K562 (cell line): ENCODE results near the gene PSAP. TPM values are rescaled to one million over a fixed set of nuclear protein-coding genes. Genes with fewer than 3 reads are reported as not detected.

ENCODE experiments used
- CBX5 ChIP-seq: IDR thresholded peaks from 2 replicates; pipeline ENCODE4 v1.6.1; 2014; ENCODE audit warnings: low read depth, borderline replicate concordance
- ELF2 ChIP-seq: fragments of 250-450 bp; sonication (Bioruptor Pico); IDR thresholded peaks from 2 replicates; pipeline ENCODE4 v1.5.0; 2021; ENCODE audit warnings: mild to moderate bottlenecking
- FOXJ3 ChIP-seq: sonication (generic); formaldehyde crosslinking; IDR thresholded peaks from 2 replicates; pipeline ENCODE4 v1.4.0; 2020; ENCODE audit warnings: mild to moderate bottlenecking, missing genetic modification reagents
- GATA2 ChIP-seq: sonication (generic); formaldehyde crosslinking; IDR thresholded peaks from 2 replicates; pipeline ENCODE4 v1.4.0; 2020; ENCODE audit warnings: mild to moderate bottlenecking, missing genetic modification reagents
- GTF2E2 ChIP-seq: fragments of 200-800 bp; sonication (Bioruptor generic); IDR thresholded peaks from 2 replicates; pipeline ENCODE4 v1.6.1; 2016; ENCODE audit warnings: missing genetic modification characterization, missing compliant biosample characterization
- JUN ChIP-seq, 2 experiments: sonication (generic) in 1 of 2; formaldehyde crosslinking in 1 of 2; IDR thresholded peaks; 2 replicates each; pipeline versions ENCODE4 v1.6.1 to v1.8.0; 2012 to 2022; ENCODE audit warnings: borderline replicate concordance in 2 of 2, mild to moderate bottlenecking in 2 of 2, improper control_type of control experiment in 1 of 2, low read depth in 1 of 2, low read length in 1 of 2, missing genetic modification reagents in 1 of 2
- KDM1A ChIP-seq, 2 experiments: fragments of 450-650 bp; IDR thresholded peaks; 2 replicates each; pipeline ENCODE4 v1.6.1; 2016; ENCODE audit warnings: mild to moderate bottlenecking in 2 of 2
- MCM3 ChIP-seq: fragments of 450-650 bp; IDR thresholded peaks from 2 replicates; pipeline ENCODE4 v1.6.1; 2016
- NBN ChIP-seq: fragments of 450-650 bp; IDR thresholded peaks from 2 replicates; pipeline ENCODE4 v1.6.1; 2016; ENCODE audit warnings: low read depth, mild to moderate bottlenecking
- NCOA1 ChIP-seq: fragments of 450-650 bp; IDR thresholded peaks from 2 replicates; pipeline ENCODE4 v1.6.1; 2016; ENCODE audit warnings: low read depth
- PHB2 ChIP-seq: fragments of 450-650 bp; IDR thresholded peaks from 2 replicates; pipeline ENCODE4 v1.6.1; 2017; ENCODE audit warnings: low read depth
- PTBP1 ChIP-seq: fragments of 200-400 bp; formaldehyde crosslinking; IDR thresholded peaks from 2 replicates; pipeline ENCODE4 v1.6.1; 2017; ENCODE audit warnings: low read depth, low read length
- SIRT6 ChIP-seq: IDR thresholded peaks from one replicate; pipeline ENCODE4 v1.6.1; 2012; ENCODE audit warnings: low read depth, mild to moderate bottlenecking, control low read depth, inconsistent platforms, low read length, moderate library complexity
- SMARCA4 ChIP-seq: fragments of 450-650 bp; IDR thresholded peaks from 2 replicates; pipeline ENCODE4 v1.6.1; 2016
- ZC3H11A ChIP-seq: IDR thresholded peaks from 2 replicates; pipeline ENCODE4 v1.6.1; 2012; ENCODE audit warnings: low read depth, low read length, improper control_type of control experiment
- ZNF140 ChIP-seq: fragments of 250-450 bp; sonication (Bioruptor Pico); IDR thresholded peaks from 2 replicates; pipeline ENCODE4 v1.8.0; 2021; ENCODE audit warnings: moderate library complexity, mild to moderate bottlenecking, inconsistent platforms
- ZNF184 ChIP-seq: sonication (generic); formaldehyde crosslinking; IDR thresholded peaks from 2 replicates; pipeline ENCODE4 v1.5.0; 2020; ENCODE audit warnings: missing genetic modification reagents
- ZNF274 ChIP-seq: IDR thresholded peaks from 2 replicates; pipeline ENCODE4 v1.6.1; 2011; ENCODE audit warnings: low read depth, mild to moderate bottlenecking, low read length, moderate library complexity, borderline replicate concordance
- ZNF668 ChIP-seq: fragments of 250-450 bp; sonication (Bioruptor Pico); IDR thresholded peaks from 2 replicates; pipeline ENCODE4 v1.8.0; 2022; ENCODE audit warnings: mild to moderate bottlenecking, inconsistent platforms
- ZNF780A ChIP-seq: fragments of 250-450 bp; sonication (Bioruptor Pico); IDR thresholded peaks from 2 replicates; pipeline ENCODE4 v1.5.0; 2021; ENCODE audit warnings: mild to moderate bottlenecking
- polyA plus RNA-seq, 8 experiments: library from polyadenylated mRNA; depleted of rRNA in 4 of 8; stranded (reverse) in 5 of 8; unstranded in 3 of 8; fragments of >200 nt; fragmentation: Nextera tagmentation in 2 of 8; fragmentation: Illumina TruSeq in 1 of 8; extraction: Ambion mirVana in 2 of 8; extraction: Trizol in 1 of 8; gene quantifications; 2 replicates each; pipeline versions ENCODE4 v1.2.1 to v1.2.3, GENCODE V29; 2011 to 2014; ENCODE audit warnings: inconsistent platforms in 1 of 8, missing spikeins in 1 of 8
- total RNA-seq, 7 experiments: library from RNA; depleted of rRNA in 6 of 7; stranded (reverse); fragments of >200 nt in 6 of 7; fragmentation: Illumina TruSeq in 2 of 7; extraction: Trizol in 2 of 7; gene quantifications; 2 replicates each; pipeline versions ENCODE4 v1.2.1 to v1.2.3, GENCODE V29; 2011 to 2021; ENCODE audit warnings: low replicate concordance in 1 of 7
- TF ChIP-seq, protein P1 (sequence below): sonication (generic); formaldehyde crosslinking; IDR thresholded peaks from 2 replicates; pipeline ENCODE4 v1.8.1; 2023; ENCODE audit warnings: missing genetic modification reagents, mild to moderate bottlenecking, borderline replicate concordance
- TF ChIP-seq, protein P2 (sequence below): IDR thresholded peaks from 2 replicates; pipeline ENCODE4 v1.6.1; 2011; ENCODE audit warnings: borderline replicate concordance, low read depth, mild to moderate bottlenecking, moderate library complexity, low read length; ENCODE audit not compliant: insufficient read depth, poor library complexity, severe bottlenecking
- TF ChIP-seq, protein P3 (sequence below): sonication (generic); IDR thresholded peaks from 2 replicates; pipeline ENCODE4 v1.6.1; 2016

PSAP gene
- total and polyA plus RNA-seq, 9 of the 15 experiments (the other 6 are each of a cell fraction or from before 2014, with no cell fraction given): 245 to 700 (median 429) TPM

DNA sequence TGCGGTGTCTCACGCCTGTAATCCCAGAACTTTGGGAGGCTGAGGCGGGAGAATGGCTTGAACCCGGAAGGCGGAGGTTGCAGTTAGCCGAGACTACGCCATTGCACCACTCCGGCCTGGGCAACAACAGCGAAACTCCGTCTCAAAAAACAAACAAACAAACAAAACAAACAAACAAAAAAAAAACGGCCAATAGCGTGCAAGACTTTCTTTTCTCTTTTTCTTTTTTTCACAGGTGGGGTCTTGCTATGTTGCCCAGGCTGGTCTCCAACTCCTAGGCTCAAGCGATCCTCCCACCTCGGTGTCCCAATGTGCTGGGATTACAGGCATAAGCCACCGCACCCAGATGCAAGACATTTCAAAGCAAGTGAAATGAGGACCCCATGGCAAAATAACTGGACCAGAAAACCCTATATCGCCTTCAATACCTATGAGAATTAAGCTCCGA lies 1.6 kb downstream of the PSAP start (continued):
- TF ChIP-seq, protein P1, sequence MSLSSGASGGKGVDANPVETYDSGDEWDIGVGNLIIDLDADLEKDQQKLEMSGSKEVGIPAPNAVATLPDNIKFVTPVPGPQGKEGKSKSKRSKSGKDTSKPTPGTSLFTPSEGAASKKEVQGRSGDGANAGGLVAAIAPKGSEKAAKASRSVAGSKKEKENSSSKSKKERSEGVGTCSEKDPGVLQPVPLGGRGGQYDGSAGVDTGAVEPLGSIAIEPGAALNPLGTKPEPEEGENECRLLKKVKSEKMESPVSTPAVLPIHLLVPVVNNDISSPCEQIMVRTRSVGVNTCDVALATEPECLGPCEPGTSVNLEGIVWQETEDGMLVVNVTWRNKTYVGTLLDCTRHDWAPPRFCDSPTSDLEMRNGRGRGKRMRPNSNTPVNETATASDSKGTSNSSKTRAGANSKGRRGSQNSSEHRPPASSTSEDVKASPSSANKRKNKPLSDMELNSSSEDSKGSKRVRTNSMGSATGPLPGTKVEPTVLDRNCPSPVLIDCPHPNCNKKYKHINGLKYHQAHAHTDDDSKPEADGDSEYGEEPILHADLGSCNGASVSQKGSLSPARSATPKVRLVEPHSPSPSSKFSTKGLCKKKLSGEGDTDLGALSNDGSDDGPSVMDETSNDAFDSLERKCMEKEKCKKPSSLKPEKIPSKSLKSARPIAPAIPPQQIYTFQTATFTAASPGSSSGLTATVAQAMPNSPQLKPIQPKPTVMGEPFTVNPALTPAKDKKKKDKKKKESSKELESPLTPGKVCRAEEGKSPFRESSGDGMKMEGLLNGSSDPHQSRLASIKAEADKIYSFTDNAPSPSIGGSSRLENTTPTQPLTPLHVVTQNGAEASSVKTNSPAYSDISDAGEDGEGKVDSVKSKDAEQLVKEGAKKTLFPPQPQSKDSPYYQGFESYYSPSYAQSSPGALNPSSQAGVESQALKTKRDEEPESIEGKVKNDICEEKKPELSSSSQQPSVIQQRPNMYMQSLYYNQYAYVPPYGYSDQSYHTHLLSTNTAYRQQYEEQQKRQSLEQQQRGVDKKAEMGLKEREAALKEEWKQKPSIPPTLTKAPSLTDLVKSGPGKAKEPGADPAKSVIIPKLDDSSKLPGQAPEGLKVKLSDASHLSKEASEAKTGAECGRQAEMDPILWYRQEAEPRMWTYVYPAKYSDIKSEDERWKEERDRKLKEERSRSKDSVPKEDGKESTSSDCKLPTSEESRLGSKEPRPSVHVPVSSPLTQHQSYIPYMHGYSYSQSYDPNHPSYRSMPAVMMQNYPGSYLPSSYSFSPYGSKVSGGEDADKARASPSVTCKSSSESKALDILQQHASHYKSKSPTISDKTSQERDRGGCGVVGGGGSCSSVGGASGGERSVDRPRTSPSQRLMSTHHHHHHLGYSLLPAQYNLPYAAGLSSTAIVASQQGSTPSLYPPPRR (CRISPR knock-in tag): no peak
- TF ChIP-seq, protein P2, sequence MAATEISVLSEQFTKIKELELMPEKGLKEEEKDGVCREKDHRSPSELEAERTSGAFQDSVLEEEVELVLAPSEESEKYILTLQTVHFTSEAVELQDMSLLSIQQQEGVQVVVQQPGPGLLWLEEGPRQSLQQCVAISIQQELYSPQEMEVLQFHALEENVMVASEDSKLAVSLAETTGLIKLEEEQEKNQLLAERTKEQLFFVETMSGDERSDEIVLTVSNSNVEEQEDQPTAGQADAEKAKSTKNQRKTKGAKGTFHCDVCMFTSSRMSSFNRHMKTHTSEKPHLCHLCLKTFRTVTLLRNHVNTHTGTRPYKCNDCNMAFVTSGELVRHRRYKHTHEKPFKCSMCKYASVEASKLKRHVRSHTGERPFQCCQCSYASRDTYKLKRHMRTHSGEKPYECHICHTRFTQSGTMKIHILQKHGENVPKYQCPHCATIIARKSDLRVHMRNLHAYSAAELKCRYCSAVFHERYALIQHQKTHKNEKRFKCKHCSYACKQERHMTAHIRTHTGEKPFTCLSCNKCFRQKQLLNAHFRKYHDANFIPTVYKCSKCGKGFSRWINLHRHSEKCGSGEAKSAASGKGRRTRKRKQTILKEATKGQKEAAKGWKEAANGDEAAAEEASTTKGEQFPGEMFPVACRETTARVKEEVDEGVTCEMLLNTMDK: no peak
- TF ChIP-seq SIRT6 (no peak), GATA2 (CRISPR knock-in tag) (no peak), JUN (IDR thresholded peaks at IDR 0.05; ENCODE audit: borderline replicate concordance, low read depth, low read length) (no peak), JUN (CRISPR knock-in tag; IDR thresholded peaks at IDR 0.05; ENCODE audit: borderline replicate concordance) (no peak), KDM1A (IDR thresholded peaks at IDR 0.05) (peak; percentile 50 to 67; a peak in 3 of 4 replicates), ZNF668 (CRISPR knock-in tag) (no peak), PHB2 (0 out of 2 replicates have a peak, but pooled peaks have one; percentile 27), ZNF274 (no peak), MCM3 (no peak), SMARCA4 (0 out of 2 replicates have a peak, but pooled peaks have one; percentile 28), ZNF780A (no peak), CBX5 (no peak), ZNF184 (CRISPR knock-in tag) (no peak), NCOA1 (0 out of 2 replicates have a peak, but pooled peaks have one; percentile 22), ZC3H11A (no peak), PTBP1 (0 out of 2 replicates have a peak, but pooled peaks have one; percentile 61), GTF2E2 (tag) (no peak), ELF2 (no peak), ZNF140 (CRISPR knock-in tag) (no peak), NBN (peak; percentile 59; the same call in 1 of the 2 replicates), FOXJ3 (CRISPR knock-in tag) (no peak)
- TF ChIP-seq, protein P3, sequence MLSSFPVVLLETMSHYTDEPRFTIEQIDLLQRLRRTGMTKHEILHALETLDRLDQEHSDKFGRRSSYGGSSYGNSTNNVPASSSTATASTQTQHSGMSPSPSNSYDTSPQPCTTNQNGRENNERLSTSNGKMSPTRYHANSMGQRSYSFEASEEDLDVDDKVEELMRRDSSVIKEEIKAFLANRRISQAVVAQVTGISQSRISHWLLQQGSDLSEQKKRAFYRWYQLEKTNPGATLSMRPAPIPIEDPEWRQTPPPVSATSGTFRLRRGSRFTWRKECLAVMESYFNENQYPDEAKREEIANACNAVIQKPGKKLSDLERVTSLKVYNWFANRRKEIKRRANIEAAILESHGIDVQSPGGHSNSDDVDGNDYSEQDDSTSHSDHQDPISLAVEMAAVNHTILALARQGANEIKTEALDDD: no peak
